Uterus (tissue), 4 donors: ENCODE results near the gene MAST2. TPM values are rescaled to one million over a fixed set of nuclear protein-coding genes. Genes with fewer than 3 reads are reported as not detected.

ENCODE experiments used
- DNase-seq, 2 donors: peaks; one replicate each; pipeline ENCODE4 v3.0.0-alpha.2; 2019 to 2020
- H3K27ac ChIP-seq, 2 donors: fragments of 200-600 bp; sonication (generic); 1 replicate in 1 of 2; 2 replicates in 1 of 2; pipeline ENCODE4 v1.5.1; 2016 to 2018
- H3K27me3 ChIP-seq, 2 donors: fragments of 200-600 bp; sonication (generic); one replicate each; pipeline ENCODE4 v1.5.1; 2018 to 2019; ENCODE audit warnings: control low read depth in 1 of 2
- H3K36me3 ChIP-seq, 2 donors: fragments of 200-600 bp; sonication (generic); one replicate each; pipeline ENCODE4 v1.5.1; 2019; ENCODE audit warnings: control low read depth in 1 of 2
- H3K4me1 ChIP-seq, 2 donors: fragments of 200-600 bp; sonication (generic); one replicate each; pipeline ENCODE4 v1.5.1; 2018 to 2019; ENCODE audit warnings: control low read depth in 1 of 2
- H3K4me3 ChIP-seq, 2 donors: fragments of 200-600 bp; sonication (generic); 1 replicate in 1 of 2; 2 replicates in 1 of 2; pipeline ENCODE4 v1.5.1; 2018 to 2019; ENCODE audit warnings: mild to moderate bottlenecking in 1 of 2
- H3K9me3 ChIP-seq, 2 donors: fragments of 200-600 bp; sonication (generic); one replicate each; pipeline ENCODE4 v1.5.1; 2019; ENCODE audit warnings: control low read depth in 1 of 2
- POLR2A ChIP-seq, 2 donors: fragments of 450-650 bp; IDR thresholded peaks; one replicate each; pipeline ENCODE4 v1.6.1; 2016; ENCODE audit warnings: antibody characterized with exemption in 2 of 2, mild to moderate bottlenecking in 1 of 2, moderate library complexity in 1 of 2
- intact Hi-C: fragments of 100-400 bp; cut with DNase I; formaldehyde crosslinking; loops from one replicate; pipeline ENCODE4 v1.15.1; 2023; ENCODE audit warnings: low total_unique reads
- total RNA-seq, 4 donors: library from RNA; depleted of rRNA in 3 of 4; stranded (reverse); fragments of >200 nt in 3 of 4; gene quantifications; one replicate each; pipeline versions ENCODE4 v1.1.0 to v1.2.4, GENCODE V29; 2014 to 2023
- TF ChIP-seq, protein P1 (sequence below), 4 experiments: fragments of 200-600 bp in 2 of 4; fragments of 450-650 bp in 2 of 4; sonication (generic) in 2 of 4; IDR thresholded peaks; one replicate each; pipeline ENCODE4 v1.5.1; 2016 to 2019; ENCODE audit warnings: antibody characterized with exemption in 4 of 4, mild to moderate bottlenecking in 2 of 4, moderate library complexity in 1 of 4
- donor health status: DM: yes; HTN: yes; CAD: no.

MAST2 gene
- total RNA-seq, 4 donors from 2014 or later, result 12.8 to 52.1 (median 36.3) TPM

DNA sequence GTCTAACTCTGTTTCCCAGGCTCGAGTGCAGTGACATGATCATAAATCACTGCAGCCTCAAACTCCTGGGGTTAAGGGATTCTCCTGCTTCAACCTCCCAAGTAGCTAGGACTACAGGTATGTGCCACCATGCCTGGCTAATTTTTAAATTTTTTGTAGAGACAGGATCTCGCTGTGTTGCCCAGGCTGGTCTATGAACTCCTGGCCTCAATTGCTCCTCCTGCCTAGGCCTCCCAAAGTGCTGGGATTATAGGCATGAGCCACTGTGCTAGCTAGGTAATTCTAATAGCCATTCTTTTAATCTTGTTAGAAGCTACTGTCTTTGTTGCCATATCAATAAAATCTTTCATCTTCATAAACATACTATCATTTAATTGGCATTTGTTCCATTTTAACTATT, 13.8 kb upstream of the MAST2 start:
- Histone ChIP-seq H3K9me3 (no peaks in the 10 kb centered on the region), H3K4me3 (no peak overlapping the region), H3K27ac (no peak overlapping the region), H3K36me3 (no peaks in the 10 kb centered on the region), H3K27me3 (no peaks in the 10 kb centered on the region), H3K4me1 (no peaks in the 10 kb centered on the region)
- intact Hi-C loops, result no loop called here
- DNase-seq, result no peak
- no peak for TF ChIP-seq POLR2A (IDR thresholded peaks at IDR 0.05)
- TF ChIP-seq, protein P1, sequence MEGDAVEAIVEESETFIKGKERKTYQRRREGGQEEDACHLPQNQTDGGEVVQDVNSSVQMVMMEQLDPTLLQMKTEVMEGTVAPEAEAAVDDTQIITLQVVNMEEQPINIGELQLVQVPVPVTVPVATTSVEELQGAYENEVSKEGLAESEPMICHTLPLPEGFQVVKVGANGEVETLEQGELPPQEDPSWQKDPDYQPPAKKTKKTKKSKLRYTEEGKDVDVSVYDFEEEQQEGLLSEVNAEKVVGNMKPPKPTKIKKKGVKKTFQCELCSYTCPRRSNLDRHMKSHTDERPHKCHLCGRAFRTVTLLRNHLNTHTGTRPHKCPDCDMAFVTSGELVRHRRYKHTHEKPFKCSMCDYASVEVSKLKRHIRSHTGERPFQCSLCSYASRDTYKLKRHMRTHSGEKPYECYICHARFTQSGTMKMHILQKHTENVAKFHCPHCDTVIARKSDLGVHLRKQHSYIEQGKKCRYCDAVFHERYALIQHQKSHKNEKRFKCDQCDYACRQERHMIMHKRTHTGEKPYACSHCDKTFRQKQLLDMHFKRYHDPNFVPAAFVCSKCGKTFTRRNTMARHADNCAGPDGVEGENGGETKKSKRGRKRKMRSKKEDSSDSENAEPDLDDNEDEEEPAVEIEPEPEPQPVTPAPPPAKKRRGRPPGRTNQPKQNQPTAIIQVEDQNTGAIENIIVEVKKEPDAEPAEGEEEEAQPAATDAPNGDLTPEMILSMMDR (IDR thresholded peaks at IDR 0.05), result no peak

DNA sequence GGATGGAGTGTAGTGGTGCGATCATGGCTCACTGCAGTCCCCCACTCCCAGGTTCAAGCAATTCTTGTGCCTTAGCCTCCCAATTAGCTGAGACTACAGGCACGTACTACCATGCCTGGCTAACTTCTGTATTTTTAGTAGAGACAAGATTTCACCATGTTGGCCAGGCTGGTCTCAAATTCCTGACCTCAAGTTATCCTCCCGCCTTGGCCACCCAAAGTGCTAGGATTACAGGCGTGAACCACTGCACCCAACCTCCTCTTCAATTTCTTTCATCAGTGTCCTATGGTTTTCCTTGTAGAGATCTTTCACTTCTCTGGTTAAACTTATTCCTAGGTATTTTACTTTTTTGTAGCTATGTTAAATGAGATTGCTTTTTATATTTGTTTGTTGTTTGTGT, 10.7 kb upstream of the MAST2 start:
- intact Hi-C loops, result no loop called here
- no peaks in the 10 kb centered on the region for H3K27me3 ChIP-seq
- no peaks in the 10 kb centered on the region for H3K9me3 ChIP-seq
- no peak for TF ChIP-seq POLR2A (IDR thresholded peaks at IDR 0.05)
- TF ChIP-seq, protein P1 (IDR thresholded peaks at IDR 0.05), result no peak
- H3K27ac ChIP-seq, result no peak overlapping the region
- H3K36me3 ChIP-seq, result no peaks in the 10 kb centered on the region
- H3K4me3 ChIP-seq, result no peak overlapping the region
- no peak for DNase-seq
- no peaks in the 10 kb centered on the region for H3K4me1 ChIP-seq

DNA sequence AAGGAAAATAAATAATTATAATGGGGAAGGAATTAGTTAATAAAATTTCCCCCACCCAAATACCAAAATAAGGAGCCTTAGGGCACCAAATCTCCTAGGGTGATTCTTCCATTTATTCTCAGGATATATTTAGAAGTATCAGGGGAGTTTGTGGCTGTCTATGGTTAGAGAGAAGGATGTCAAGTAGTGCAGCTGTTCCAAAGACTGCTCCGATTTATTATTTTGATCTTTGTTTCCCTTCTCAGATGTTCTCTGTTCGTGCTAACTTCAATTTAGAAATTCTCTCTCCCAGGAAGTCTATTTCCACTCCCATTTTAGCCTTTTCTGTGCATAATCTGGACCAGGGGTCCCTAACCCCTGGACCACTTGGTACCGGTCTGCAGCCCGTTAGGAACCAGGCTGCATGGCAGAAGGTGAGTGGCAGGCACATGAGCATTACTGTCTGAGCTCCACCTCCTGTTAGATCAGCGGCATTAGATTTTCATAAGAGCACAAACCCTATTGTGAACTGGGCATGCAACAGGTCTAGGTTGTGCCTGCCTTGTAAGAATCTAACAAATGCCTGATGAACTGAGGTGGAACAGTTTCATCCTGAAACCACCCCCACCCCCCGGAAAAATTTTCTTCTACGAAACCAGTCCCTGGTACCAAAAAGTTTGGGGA, 9.3 kb upstream of the MAST2 start:
- Histone ChIP-seq H3K4me3 (no peak overlapping the region), H3K27ac (no peak overlapping the region), H3K36me3 (no peaks in the 10 kb centered on the region), H3K4me1 (no peaks in the 10 kb centered on the region), H3K9me3 (no peaks in the 10 kb centered on the region), H3K27me3 (no peaks in the 10 kb centered on the region)
- intact Hi-C loops, result no loop called here
- TF ChIP-seq, protein P1 (IDR thresholded peaks at IDR 0.05), result no peak
- no peak for TF ChIP-seq POLR2A (IDR thresholded peaks at IDR 0.05)
- DNase-seq, result no peak

DNA sequence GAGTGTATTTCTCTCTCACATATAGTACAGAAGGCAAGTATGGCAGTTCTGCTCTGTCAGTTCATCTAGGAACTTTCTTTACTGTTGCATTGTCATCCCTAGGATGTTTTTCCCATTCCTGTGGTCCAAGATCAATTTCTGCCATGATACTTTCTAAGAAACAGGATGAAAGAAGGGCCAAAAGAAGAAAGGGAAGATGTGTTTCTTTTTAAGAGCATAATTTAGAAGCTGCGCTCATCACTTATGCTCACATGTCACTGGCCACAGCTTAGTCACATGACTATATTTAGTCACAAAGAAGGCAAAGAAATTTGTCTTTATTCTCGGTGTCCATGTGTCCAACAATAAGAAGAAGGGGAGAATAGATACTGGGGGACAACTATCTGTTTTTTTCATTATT, 7.0 kb upstream of the MAST2 start:
- Histone ChIP-seq H3K4me1 (no peaks in the 10 kb centered on the region), H3K9me3 (no peaks in the 10 kb centered on the region), H3K36me3 (no peaks in the 10 kb centered on the region), H3K27ac (no peak overlapping the region), H3K27me3 (no peaks in the 10 kb centered on the region), H3K4me3 (no peak overlapping the region)
- intact Hi-C loops, result no loop called here
- no peak for TF ChIP-seq POLR2A (IDR thresholded peaks at IDR 0.05)
- TF ChIP-seq, protein P1 (IDR thresholded peaks at IDR 0.05), result no peak
- no peak for DNase-seq

DNA sequence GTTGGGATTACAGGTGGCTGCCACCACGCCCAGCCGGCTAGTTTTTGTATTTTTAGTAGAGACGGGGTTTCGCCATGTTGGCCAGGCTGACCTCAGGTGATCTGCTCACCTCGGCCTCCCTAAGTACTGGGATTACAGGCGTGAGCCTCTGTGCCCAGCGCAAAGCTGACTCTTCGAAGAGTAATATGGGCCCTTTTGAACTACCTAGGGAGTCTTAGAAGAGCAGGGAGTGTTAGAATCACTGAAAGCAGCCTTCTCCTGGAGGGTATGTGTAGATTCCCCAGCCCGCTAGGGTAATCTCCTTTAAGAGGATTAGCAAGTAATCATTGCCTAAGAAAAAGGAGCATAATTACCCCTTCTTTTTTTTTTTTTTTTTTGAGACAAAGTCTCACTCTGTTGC, 6.5 kb upstream of the MAST2 start:
- Histone ChIP-seq H3K36me3 (no peaks in the 10 kb centered on the region), H3K4me3 (no peak overlapping the region), H3K9me3 (no peaks in the 10 kb centered on the region), H3K27me3 (no peaks in the 10 kb centered on the region), H3K27ac (no peak overlapping the region), H3K4me1 (no peaks in the 10 kb centered on the region)
- intact Hi-C loops, result no loop called here
- TF ChIP-seq, protein P1 (IDR thresholded peaks at IDR 0.05), result no peak
- TF ChIP-seq POLR2A (IDR thresholded peaks at IDR 0.05), result no peak
- DNase-seq, result no peak
